K562 (cell line): Measurements from ENCODE around the gene C9orf50. TPM values are rescaled to one million over a fixed set of nuclear protein-coding genes. Genes with fewer than 3 reads are reported as not detected.

ENCODE experiments used
- CBFA2T2 ChIP-seq: fragments of 450-650 bp; conservative IDR thresholded peaks from 2 replicates; pipeline ENCODE4 v1.6.1; 2017; ENCODE audit warnings: mild to moderate bottlenecking
- CBX1 ChIP-seq: sonication (generic); IDR thresholded peaks from 2 replicates; pipeline ENCODE4 v1.6.1; 2016; ENCODE audit warnings: antibody characterized with exemption, low read depth, mild to moderate bottlenecking
- CBX2 ChIP-seq: fragments of 200-600 bp; sonication (generic); IDR thresholded peaks from one replicate; pipeline ENCODE4 v1.6.1; 2012; ENCODE audit warnings: mild to moderate bottlenecking, low read length, inconsistent platforms; ENCODE audit not compliant: insufficient read depth, poor library complexity, severe bottlenecking
- CHD7 ChIP-seq: fragments of 200-600 bp; sonication (generic); IDR thresholded peaks from one replicate; pipeline ENCODE4 v1.6.1; 2012; ENCODE audit warnings: mild to moderate bottlenecking, low read depth, low read length, inconsistent platforms
- CLOCK ChIP-seq: fragments of 250-450 bp; sonication (Bioruptor Pico); IDR thresholded peaks from 2 replicates; pipeline ENCODE4 v1.4.0; 2020; ENCODE audit warnings: mild to moderate bottlenecking, moderate library complexity, borderline replicate concordance
- CTCF ChIP-seq, 3 experiments: IDR thresholded peaks in 2 of 3; conservative IDR thresholded peaks in 1 of 3; 2 replicates each; pipeline ENCODE4 v1.5.1; 2011 to 2012; ENCODE audit warnings: low read length in 3 of 3, mild to moderate bottlenecking in 3 of 3, control low read depth in 2 of 3, improper control_type of control experiment in 1 of 3, inconsistent platforms in 1 of 3, low read depth in 1 of 3, mixed read lengths in 1 of 3, moderate library complexity in 1 of 3; ENCODE audit not compliant: insufficient read depth in 2 of 3
- MAX ChIP-seq: sonication (generic); formaldehyde crosslinking; IDR thresholded peaks from 2 replicates; pipeline ENCODE4 v1.9.0; 2022; ENCODE audit warnings: mild to moderate bottlenecking, missing genetic modification reagents
- ZNF311 ChIP-seq: fragments of 250-450 bp; sonication (Bioruptor Pico); IDR thresholded peaks from 2 replicates; pipeline ENCODE4 v1.4.0; 2020; ENCODE audit warnings: mild to moderate bottlenecking, moderate library complexity
- polyA plus RNA-seq, 8 experiments: library from polyadenylated mRNA; depleted of rRNA in 4 of 8; stranded (reverse) in 5 of 8; unstranded in 3 of 8; fragments of >200 nt; fragmentation: Nextera tagmentation in 2 of 8; fragmentation: Illumina TruSeq in 1 of 8; extraction: Ambion mirVana in 2 of 8; extraction: Trizol in 1 of 8; gene quantifications; 2 replicates each; pipeline versions ENCODE4 v1.2.1 to v1.2.3, GENCODE V29; 2011 to 2014; ENCODE audit warnings: inconsistent platforms in 1 of 8, missing spikeins in 1 of 8
- total RNA-seq, 7 experiments: library from RNA; depleted of rRNA in 6 of 7; stranded (reverse); fragments of >200 nt in 6 of 7; fragmentation: Illumina TruSeq in 2 of 7; extraction: Trizol in 2 of 7; gene quantifications; 2 replicates each; pipeline versions ENCODE4 v1.2.1 to v1.2.3, GENCODE V29; 2011 to 2021; ENCODE audit warnings: low replicate concordance in 1 of 7

C9orf50 gene
- total and polyA plus RNA-seq, 9 of the 15 experiments (the other 6 are each of a cell fraction or from before 2014, with no cell fraction given), result not detected

GRCh38 chr9:129606161-129607026 lies 14.5 kb downstream of the C9orf50 start (continued):
- TF ChIP-seq CHD7 (no peak), CBFA2T2 (peak; percentile 30; the same call in 1 of the 2 replicates), CBX1 (0 out of 2 replicates have a peak, but pooled peaks have one; percentile 23), CTCF (IDR thresholded peaks at IDR 0.05 in 2 of 3, conservative IDR thresholded peaks at IDR 0.05 in 1 of 3; ENCODE audit: insufficient read depth in 2 of 3, low read depth in 1 of 3, low read length in 3 of 3) (no peak), CBX2 (no peak), ZNF311 (CRISPR knock-in tag) (no peak), MAX (CRISPR knock-in tag) (peak; percentile 38; the same call in 1 of the 2 replicates), CLOCK (CRISPR knock-in tag) (no peak)
